Islet of Langerhans (tissue), 1 donor: Measurements from ENCODE around the gene STMN3.
"Not testable (repeated sequence)": the region's sequence is repeated elsewhere in the genome, so short reads cannot be mapped to it uniquely, and the experiment has no call there.

Experiments used
- FAIRE-seq: peaks from one replicate; lab custom pipeline; 2011; peaks lifted over from hg19 to GRCh38; lab: Jason Lieb, UNC

STMN3 gene

GRCh38 chr20:63678667-63679465 is 25.6 kb upstream of the STMN3 start:
- FAIRE-seq = no peak

GRCh38 chr20:63678071-63678470 is 24.8 kb upstream of the STMN3 start:
- no peak for FAIRE-seq

GRCh38 chr20:63675681-63676368 is 22.6 kb upstream of the STMN3 start:
- no peak for FAIRE-seq

DNA sequence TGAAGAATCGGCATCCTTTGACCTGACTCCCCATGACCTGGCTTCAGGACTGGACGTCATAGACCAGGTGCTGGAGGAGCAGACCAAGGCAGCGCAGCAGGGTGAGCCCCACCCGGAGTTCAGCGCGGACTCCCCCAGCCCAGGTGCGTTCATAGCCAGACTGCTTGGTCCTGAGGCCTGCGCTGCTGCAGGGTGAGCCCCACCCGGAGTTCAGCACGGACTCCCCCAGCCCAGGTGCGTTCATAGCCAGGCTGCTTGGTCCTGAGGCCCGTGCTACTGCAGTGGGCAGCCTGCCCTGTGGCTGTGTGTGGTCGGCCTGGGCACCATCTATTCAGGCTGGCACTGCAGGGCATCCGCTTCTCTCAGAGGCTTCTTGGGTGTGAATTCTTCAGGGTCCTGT is 20.7 kb upstream of the STMN3 start:
- no peak for FAIRE-seq

DNA sequence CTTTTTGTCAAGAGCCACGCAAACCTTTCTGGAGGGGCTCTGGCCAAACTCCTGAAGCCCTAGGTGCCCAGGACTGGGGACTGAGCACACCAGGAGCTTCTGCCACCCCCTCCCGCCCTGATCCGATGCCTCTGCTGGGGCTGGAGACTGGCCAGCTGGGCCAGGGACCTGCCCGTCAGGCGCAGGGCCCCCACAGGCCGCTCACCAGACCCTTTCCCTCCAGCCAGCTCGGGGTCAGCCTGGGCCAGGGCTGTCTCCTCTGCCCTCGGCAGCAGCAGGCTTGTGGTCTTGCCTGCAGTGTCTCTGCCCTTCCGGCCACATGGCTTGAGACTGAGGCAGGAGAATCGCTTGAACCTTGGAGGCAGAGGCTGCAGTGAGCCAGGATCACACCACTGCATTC is 19.4 kb upstream of the STMN3 start:
- no peak for FAIRE-seq

- FAIRE-seq = not testable (repeated sequence)
Observed at GRCh38 chr20:63671695-63672094, 18.5 kb upstream of the STMN3 start.

- FAIRE-seq = no peak
Observed at GRCh38 chr20:63668351-63668750, 15.1 kb upstream of the STMN3 start.

GRCh38 chr20:63667858-63668257 is 14.6 kb upstream of the STMN3 start:
- no peak for FAIRE-seq

- FAIRE-seq = no peak
Observed at GRCh38 chr20:63665708-63666107, 12.5 kb upstream of the STMN3 start.

GRCh38 chr20:63664861-63665594 is 11.8 kb upstream of the STMN3 start:
- FAIRE-seq = no peak

DNA sequence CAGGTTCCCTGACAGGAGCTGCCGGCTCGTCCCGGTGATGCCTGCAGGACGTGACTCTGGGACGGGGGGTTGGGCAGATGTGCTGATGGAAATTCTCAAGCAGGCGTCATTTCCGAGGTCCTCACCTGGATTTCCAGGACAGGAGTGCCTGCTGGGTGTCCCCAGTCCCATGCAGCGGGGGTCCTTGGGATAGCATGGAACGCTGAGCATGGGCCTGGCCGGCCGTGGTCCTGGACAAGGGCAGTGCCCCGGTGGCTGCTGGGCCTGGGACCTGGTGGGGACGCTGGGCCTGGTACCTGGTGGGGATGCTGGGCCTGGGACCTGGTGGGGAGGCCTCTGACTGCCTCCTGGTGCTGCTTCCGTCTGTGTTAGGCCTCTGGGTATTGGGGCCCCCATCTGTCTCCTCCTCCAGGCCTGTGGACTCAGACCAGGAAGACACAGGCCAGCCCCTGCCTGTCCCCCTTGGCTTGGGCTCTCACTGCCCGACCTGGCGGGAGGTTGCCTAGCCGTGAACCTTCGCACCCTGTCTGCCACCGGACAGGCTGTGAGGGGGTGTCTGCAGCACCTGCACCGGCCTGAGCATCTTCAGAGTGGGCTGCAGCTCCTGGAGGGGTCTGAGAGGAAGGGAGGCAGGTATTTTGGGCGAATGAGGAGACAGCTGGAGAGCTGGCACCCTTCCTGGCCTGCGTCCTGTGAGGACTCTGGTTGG is 11.1 kb upstream of the STMN3 start:
- no peak for FAIRE-seq

DNA sequence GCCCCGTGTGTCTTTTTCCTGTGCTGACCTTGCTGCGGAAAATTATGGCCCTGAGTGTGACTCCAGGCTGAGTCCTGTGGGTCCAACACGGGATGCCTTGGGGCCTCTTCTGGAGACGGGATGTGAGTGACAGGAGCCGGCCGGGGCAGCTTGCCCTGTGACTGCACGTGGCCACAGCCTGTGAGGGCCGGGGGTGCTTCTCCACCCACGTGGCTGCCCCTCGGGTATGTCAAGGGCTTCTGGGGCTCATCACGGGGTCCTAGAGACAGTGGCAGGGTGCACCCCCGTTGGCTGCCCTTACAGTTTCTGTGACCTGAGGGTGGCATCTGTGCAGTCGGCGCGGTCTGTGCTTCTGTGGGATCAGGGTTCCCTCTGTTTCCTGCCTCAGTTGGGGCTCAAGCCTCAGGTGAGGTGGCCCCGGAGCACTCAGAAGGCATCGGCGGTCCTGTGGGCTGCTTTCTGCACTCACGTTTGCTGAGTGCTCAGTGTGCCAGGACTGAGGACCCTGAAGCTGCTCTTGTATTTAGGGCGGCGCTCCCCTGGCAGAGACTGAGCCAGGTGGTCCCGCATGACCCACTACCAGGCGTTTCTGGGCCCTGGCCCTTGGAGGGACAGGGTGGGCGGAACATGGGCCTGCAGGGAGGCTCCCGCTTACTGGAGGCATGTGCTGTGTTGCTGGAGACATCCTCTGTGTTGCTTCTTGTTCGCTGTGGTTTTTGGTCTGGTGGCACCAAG is 10.3 kb upstream of the STMN3 start:
- FAIRE-seq = no peak

GRCh38 chr20:63662813-63663189 is 9.6 kb upstream of the STMN3 start:
- FAIRE-seq = no peak

DNA sequence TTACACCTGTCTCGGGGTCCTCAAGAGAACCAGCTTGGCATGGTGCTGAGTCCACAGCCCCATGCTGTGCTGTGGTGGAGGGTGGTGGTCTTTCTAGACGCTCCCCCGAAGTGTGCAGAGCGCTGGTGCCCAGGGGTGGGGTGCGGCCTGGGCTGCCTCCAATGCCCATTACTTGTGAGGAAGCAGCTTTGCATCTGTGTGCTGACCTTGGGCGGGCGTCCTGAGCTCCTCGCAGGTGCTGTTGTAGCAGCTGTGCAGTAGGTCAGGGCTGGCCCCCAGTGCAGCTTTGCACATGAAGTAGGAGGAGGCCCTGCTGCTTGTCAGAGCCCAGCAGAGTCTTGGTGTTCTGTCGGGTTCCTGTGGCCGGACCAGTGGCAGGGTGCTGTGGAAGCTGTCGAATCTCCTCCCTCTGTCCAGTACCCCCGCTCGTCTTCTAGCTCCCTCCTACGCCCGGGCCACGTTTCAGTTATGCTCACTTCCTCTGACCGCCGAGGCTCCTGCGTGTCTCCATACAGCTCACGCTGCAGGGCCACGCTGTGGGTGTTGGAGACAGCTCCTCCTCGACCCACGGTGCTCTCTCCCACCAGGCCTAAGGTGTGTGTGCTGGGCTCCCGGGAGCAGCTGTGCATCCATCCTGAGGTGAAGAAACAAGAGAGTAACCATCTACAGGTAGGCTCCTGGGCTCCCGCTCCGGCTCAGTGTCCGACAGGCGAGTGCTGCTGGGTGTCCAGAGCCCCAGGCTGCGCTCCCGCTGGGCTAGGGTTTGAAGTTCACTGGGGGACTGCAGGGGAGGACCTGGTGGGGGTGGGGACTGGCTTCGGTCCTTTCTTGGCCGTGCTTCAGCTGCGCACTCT is 9.0 kb upstream of the STMN3 start:
- no peak for FAIRE-seq

GRCh38 chr20:63661108-63661507 is 7.9 kb upstream of the STMN3 start:
- FAIRE-seq = no peak

DNA sequence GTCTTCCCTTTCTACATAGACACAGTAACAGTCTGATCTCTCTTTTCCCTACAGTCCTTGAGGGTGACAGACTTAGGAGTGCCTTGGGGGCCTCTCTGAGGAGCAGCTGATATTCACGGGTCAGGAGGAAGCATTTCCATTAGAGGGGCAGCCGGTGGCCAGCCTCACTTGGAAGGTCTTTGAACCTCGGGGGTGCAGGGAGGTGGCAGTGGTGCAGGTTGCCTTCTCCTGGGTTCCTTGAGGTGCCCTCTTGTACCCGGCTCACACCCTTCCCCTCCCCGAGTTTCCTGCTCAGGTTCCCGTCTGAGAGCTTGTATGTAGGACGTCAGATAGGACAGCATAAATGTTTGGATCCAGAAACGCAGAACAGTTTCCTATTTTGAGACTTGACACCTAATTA is 7.4 kb upstream of the STMN3 start:
- FAIRE-seq = no peak

GRCh38 chr20:63660174-63660573 is 7.0 kb upstream of the STMN3 start:
- not testable (repeated sequence) for FAIRE-seq

DNA sequence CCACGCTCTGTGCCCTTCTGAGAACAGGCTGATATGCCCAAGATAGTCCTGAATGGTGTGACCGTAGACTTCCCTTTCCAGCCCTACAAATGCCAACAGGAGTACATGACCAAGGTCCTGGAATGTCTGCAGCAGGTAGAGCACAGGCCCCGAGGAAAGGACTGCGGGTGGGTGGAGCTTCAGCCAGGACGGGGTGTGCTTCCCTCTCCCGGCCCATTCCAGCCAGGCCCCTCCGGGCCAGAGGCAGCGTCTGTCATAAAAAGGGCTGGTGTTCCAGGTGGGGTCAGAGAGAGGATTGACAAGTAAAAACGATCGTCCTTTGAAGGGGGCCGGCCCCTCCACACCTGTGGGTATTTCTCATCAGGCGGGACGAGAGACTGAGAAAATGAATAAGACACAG is 6.1 kb upstream of the STMN3 start:
- no peak for FAIRE-seq

- no peak for FAIRE-seq
Observed at GRCh38 chr20:63658749-63659187, 5.5 kb upstream of the STMN3 start.

GRCh38 chr20:63657937-63658748 is 4.9 kb upstream of the STMN3 start, which contains the start of gene RTEL1:
Gene RTEL1 (plus strand): TSS chr20:63658312. CDS start chr20:63659403, 1,091 bp downstream.
- FAIRE-seq = no peak
